Activated naive CD4-positive, alpha-beta T cell treated with anti-CD3 and anti-CD28 coated beads, Interleukin-2, amount 50 U/mL, for 24 hours (primary cell): ENCODE results near the gene MAML1.
"Not testable (repeated sequence)": the region's sequence is repeated elsewhere in the genome, so short reads cannot be mapped to it uniquely, and the experiment has no call there.

ENCODE experiments used
- H3K27ac Mint-ChIP-seq: one replicate; pipeline ENCODE4 v1.8.0; 2021; ENCODE audit warnings: mild to moderate bottlenecking, mixed read lengths
- H3K27me3 Mint-ChIP-seq: one replicate; pipeline ENCODE4 v1.8.0; 2021; ENCODE audit warnings: mixed read lengths
- H3K36me3 Mint-ChIP-seq: one replicate; pipeline ENCODE4 v1.8.0; 2021; ENCODE audit warnings: mixed read lengths
- H3K4me1 Mint-ChIP-seq: one replicate; pipeline ENCODE4 v1.8.0; 2021; ENCODE audit warnings: mixed read lengths
- H3K4me3 Mint-ChIP-seq: one replicate; pipeline ENCODE4 v1.8.0; 2021; ENCODE audit warnings: mild to moderate bottlenecking, mixed read lengths
- H3K9me3 Mint-ChIP-seq: one replicate; pipeline ENCODE4 v1.8.0; 2021; ENCODE audit warnings: mixed read lengths

The MAML1 gene

GRCh38 chr5:179732412-179732917, at the start of gene MAML1:
Gene MAML1, plus strand, starts transcription at chr5:179732822. Its CDS starts 291 bp downstream, at chr5:179733113.
- Mint-ChIP-seq H3K27ac (peak within 1 kb of the TSS; percentile 97), H3K4me3 (peak within 1 kb of the TSS; percentile 95), H3K9me3 (no peaks in the 10 kb centered on the region), H3K36me3 (peaks cover 4% of the 10 kb centered on the region), H3K27me3 (no peaks in the 10 kb centered on the region), H3K4me1 (peaks cover 33% of the 10 kb centered on the region)

GRCh38 chr5:179689212-179689611, 43.4 kb upstream of the MAML1 start:
- not testable (repeated sequence) for H3K9me3 Mint-ChIP-seq, H3K4me3 Mint-ChIP-seq, H3K27me3 Mint-ChIP-seq, H3K27ac Mint-ChIP-seq, H3K36me3 Mint-ChIP-seq, H3K4me1 Mint-ChIP-seq

- H3K27me3 Mint-ChIP-seq = no peaks in the 10 kb centered on the region
- peaks cover 2% of the 10 kb centered on the region for H3K36me3 Mint-ChIP-seq
- H3K4me1 Mint-ChIP-seq = peaks cover 23% of the 10 kb centered on the region
- no peak overlapping the region for H3K27ac Mint-ChIP-seq
- H3K9me3 Mint-ChIP-seq = no peaks in the 10 kb centered on the region
- no peak overlapping the region for H3K4me3 Mint-ChIP-seq
Measured at GRCh38 chr5:179694561-179694960, 38.1 kb upstream of the MAML1 start.

GRCh38 chr5:179696603-179697002, 36.0 kb upstream of the MAML1 start:
- Mint-ChIP-seq H3K27ac (peak overlapping the region; percentile 17), H3K4me3 (no peak overlapping the region)

GRCh38 chr5:179697108-179697507, 35.5 kb upstream of the MAML1 start:
- Mint-ChIP-seq H3K36me3 (peaks cover 9% of the 10 kb centered on the region), H3K27ac (peak overlapping the region; percentile 99), H3K4me1 (peaks cover 36% of the 10 kb centered on the region), H3K9me3 (no peaks in the 10 kb centered on the region), H3K27me3 (no peaks in the 10 kb centered on the region), H3K4me3 (peak overlapping the region; percentile 92)

More at GRCh38 chr5:179696603-179697002, 36.0 kb upstream of the MAML1 start:
- no peaks in the 10 kb centered on the region for H3K27me3 Mint-ChIP-seq
- peaks cover 33% of the 10 kb centered on the region for H3K4me1 Mint-ChIP-seq
- no peaks in the 10 kb centered on the region for H3K9me3 Mint-ChIP-seq
- peaks cover 9% of the 10 kb centered on the region for H3K36me3 Mint-ChIP-seq

- H3K27me3 Mint-ChIP-seq, H3K9me3 Mint-ChIP-seq: not testable (repeated sequence)
- peaks cover 12% of the 10 kb centered on the region for H3K36me3 Mint-ChIP-seq
- peaks cover 40% of the 10 kb centered on the region for H3K4me1 Mint-ChIP-seq
- H3K27ac Mint-ChIP-seq = peak overlapping the region; percentile 99
- peak overlapping the region; percentile 92 for H3K4me3 Mint-ChIP-seq
Measured at GRCh38 chr5:179697543-179697942, 35.1 kb upstream of the MAML1 start.

GRCh38 chr5:179697993-179698934, 34.4 kb upstream of the MAML1 start:
- H3K4me3 Mint-ChIP-seq = peak overlapping the region; percentile 92
- peaks cover 43% of the 10 kb centered on the region for H3K4me1 Mint-ChIP-seq
- no peaks in the 10 kb centered on the region for H3K27me3 Mint-ChIP-seq
- H3K9me3 Mint-ChIP-seq = no peaks in the 10 kb centered on the region
- H3K27ac Mint-ChIP-seq = peak overlapping the region; percentile 99
- H3K36me3 Mint-ChIP-seq = peaks cover 13% of the 10 kb centered on the region

GRCh38 chr5:179698935-179699615, 33.5 kb upstream of the MAML1 start, which contains the start of gene CANX:
Gene CANX, plus strand, starts transcription at chr5:179698967. Its CDS starts 6,715 bp downstream, at chr5:179705682.
- H3K4me3 Mint-ChIP-seq = peak within 1 kb of the TSS; percentile 92
- no peaks in the 10 kb centered on the region for H3K27me3 Mint-ChIP-seq
- peak within 1 kb of the TSS; percentile 99 for H3K27ac Mint-ChIP-seq
- peaks cover 51% of the 10 kb centered on the region for H3K4me1 Mint-ChIP-seq
- peaks cover 18% of the 10 kb centered on the region for H3K36me3 Mint-ChIP-seq
- H3K9me3 Mint-ChIP-seq = no peaks in the 10 kb centered on the region

- no peaks in the 10 kb centered on the region for H3K9me3 Mint-ChIP-seq
- H3K27me3 Mint-ChIP-seq = no peaks in the 10 kb centered on the region
- H3K4me1 Mint-ChIP-seq = peaks cover 46% of the 10 kb centered on the region
- peak overlapping the region; percentile 91 for H3K4me3 Mint-ChIP-seq
- peaks cover 16% of the 10 kb centered on the region for H3K36me3 Mint-ChIP-seq
- H3K27ac Mint-ChIP-seq = peak overlapping the region; percentile 97
Measured at GRCh38 chr5:179699616-179700237, 32.9 kb upstream of the MAML1 start.

GRCh38 chr5:179700401-179700918, 32.2 kb upstream of the MAML1 start:
- peak overlapping the region; percentile 91 for H3K4me3 Mint-ChIP-seq
- peak overlapping the region; percentile 8 for H3K27ac Mint-ChIP-seq
- H3K27me3 Mint-ChIP-seq = no peaks in the 10 kb centered on the region
- H3K9me3 Mint-ChIP-seq = no peaks in the 10 kb centered on the region
- H3K36me3 Mint-ChIP-seq = peaks cover 18% of the 10 kb centered on the region
- H3K4me1 Mint-ChIP-seq = peaks cover 50% of the 10 kb centered on the region

- peaks cover 12% of the 10 kb centered on the region for H3K36me3 Mint-ChIP-seq
- H3K9me3 Mint-ChIP-seq = no peaks in the 10 kb centered on the region
Measured at GRCh38 chr5:179716286-179716685, 16.3 kb upstream of the MAML1 start.

GRCh38 chr5:179720222-179720621, 12.4 kb upstream of the MAML1 start:
- Mint-ChIP-seq H3K4me3 (no peak overlapping the region), H3K36me3 (peaks cover 20% of the 10 kb centered on the region), H3K27me3 (no peaks in the 10 kb centered on the region), H3K4me1 (peaks cover 13% of the 10 kb centered on the region), H3K9me3 (no peaks in the 10 kb centered on the region), H3K27ac (no peak overlapping the region)

More at GRCh38 chr5:179716286-179716685, 16.3 kb upstream of the MAML1 start:
- peak overlapping the region; percentile 87 for H3K27ac Mint-ChIP-seq
- no peaks in the 10 kb centered on the region for H3K27me3 Mint-ChIP-seq
- peaks cover 10% of the 10 kb centered on the region for H3K4me1 Mint-ChIP-seq
- H3K4me3 Mint-ChIP-seq = no peak overlapping the region

GRCh38 chr5:179724163-179724562, 8.5 kb upstream of the MAML1 start:
- Mint-ChIP-seq H3K36me3 (peaks cover 24% of the 10 kb centered on the region), H3K27me3 (no peaks in the 10 kb centered on the region), H3K27ac (no peak overlapping the region), H3K4me3 (no peak overlapping the region), H3K4me1 (peaks cover 3% of the 10 kb centered on the region), H3K9me3 (no peaks in the 10 kb centered on the region)

- Mint-ChIP-seq H3K36me3 (peaks cover 23% of the 10 kb centered on the region), H3K9me3 (no peaks in the 10 kb centered on the region), H3K4me3 (no peak overlapping the region), H3K27ac (peak overlapping the region; percentile 71), H3K4me1 (peaks cover 14% of the 10 kb centered on the region), H3K27me3 (no peaks in the 10 kb centered on the region)
Measured at GRCh38 chr5:179727106-179727505, 5.5 kb upstream of the MAML1 start.

GRCh38 chr5:179729303-179729702, 3.3 kb upstream of the MAML1 start:
- Mint-ChIP-seq H3K4me1 (peaks cover 16% of the 10 kb centered on the region), H3K27me3 (no peaks in the 10 kb centered on the region), H3K9me3 (no peaks in the 10 kb centered on the region), H3K4me3 (no peak overlapping the region), H3K27ac (no peak overlapping the region), H3K36me3 (peaks cover 13% of the 10 kb centered on the region)
